Activated T-cell treated with anti-CD3 and anti-CD28 coated beads for 24 hours (primary cell): ENCODE data around the gene LRRC61.

ENCODE experiments used
- DNase-seq: peaks from one replicate; pipeline ENCODE4 v3.0.0-alpha.2; 2020; ENCODE audit warnings: low read depth

The LRRC61 gene

GRCh38 chr7:150332852-150333635 is 9.9 kb downstream of the LRRC61 start:
- no peak for DNase-seq

- no peak for DNase-seq
Observed at GRCh38 chr7:150333659-150334058, 10.5 kb downstream of the LRRC61 start.

- DNase-seq = no peak
Observed at GRCh38 chr7:150334108-150334507, 11.0 kb downstream of the LRRC61 start.

GRCh38 chr7:150335108-150335773 is 12.1 kb downstream of the LRRC61 start:
- no peak for DNase-seq

GRCh38 chr7:150335774-150336112 is 12.6 kb downstream of the LRRC61 start:
- DNase-seq = no peak

- DNase-seq = no peak
Observed at GRCh38 chr7:150336746-150337145, 13.6 kb downstream of the LRRC61 start.

- no peak for DNase-seq
Observed at GRCh38 chr7:150337179-150337578, 14.0 kb downstream of the LRRC61 start.

- DNase-seq = no peak
Observed at GRCh38 chr7:150337659-150338081, 14.5 kb downstream of the LRRC61 start.

GRCh38 chr7:150338166-150338829 is 15.1 kb downstream of the LRRC61 start:
- DNase-seq = no peak

GRCh38 chr7:150339409-150339809 is 16.3 kb downstream of the LRRC61 start:
- no peak for DNase-seq

- no peak for DNase-seq
Observed at GRCh38 chr7:150340024-150340749, 17.0 kb downstream of the LRRC61 start.

GRCh38 chr7:150340875-150341262 is 17.7 kb downstream of the LRRC61 start:
- DNase-seq = no peak

GRCh38 chr7:150341263-150342120 is 18.3 kb downstream of the LRRC61 start, which contains the start of gene RARRES2:
TSS of gene RARRES2 (minus strand) at chr7:150341629. CDS start at chr7:150340609, 1,020 bp downstream.
- DNase-seq = no peak

GRCh38 chr7:150342121-150342408 is 18.9 kb downstream of the LRRC61 start:
- DNase-seq = no peak

GRCh38 chr7:150343225-150343624 is 20.1 kb downstream of the LRRC61 start:
- no peak for DNase-seq

GRCh38 chr7:150344299-150344698 is 21.1 kb downstream of the LRRC61 start:
- no peak for DNase-seq

- DNase-seq = no peak
Observed at GRCh38 chr7:150345012-150345411, 21.9 kb downstream of the LRRC61 start.

- no peak for DNase-seq
Observed at GRCh38 chr7:150346922-150347321, 23.8 kb downstream of the LRRC61 start.

GRCh38 chr7:150351587-150352194 is 28.5 kb downstream of the LRRC61 start:
- no peak for DNase-seq

GRCh38 chr7:150355666-150356059 is 32.5 kb downstream of the LRRC61 start:
- DNase-seq = no peak

- DNase-seq = no peak
Observed at GRCh38 chr7:150356265-150356897, 33.2 kb downstream of the LRRC61 start.
